Occipital lobe (tissue), 2 donors: ENCODE results near the gene ARID2. TPM values are rescaled to one million over a fixed set of nuclear protein-coding genes. Genes with fewer than 3 reads are reported as not detected.

Experiments
- DNase-seq: peaks from one replicate; lab custom pipeline; 2025; lab: John Stamatoyannopoulos, UW
- total RNA-seq: library from RNA; depleted of rRNA; stranded (reverse); fragments of >200 nt; gene quantifications from one replicate; pipeline ENCODE4 v1.2.3, GENCODE V29; 2014

ARID2 gene
- total RNA-seq, 1 donor from 2014 or later: 46.5 TPM

DNA sequence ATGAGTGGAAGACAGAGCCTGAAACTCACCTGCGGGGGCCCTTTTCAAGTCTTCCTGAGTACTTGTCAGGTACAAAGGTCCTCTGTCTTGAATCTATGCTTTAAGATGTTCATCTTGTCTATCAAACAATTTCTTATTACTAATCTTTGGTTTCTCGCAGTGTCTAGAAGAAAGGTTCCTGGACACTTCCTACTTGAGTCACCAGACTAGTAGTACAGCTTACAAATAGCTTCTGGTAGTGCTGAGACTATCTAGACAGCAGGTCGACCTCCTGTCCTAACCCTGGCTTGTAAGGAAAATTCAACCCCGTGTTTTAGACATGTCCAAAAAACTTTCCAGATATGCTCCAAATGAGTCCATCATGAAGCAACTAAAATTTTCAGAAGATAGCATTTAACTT is 11.2 kb upstream of the ARID2 start:
- no peak for DNase-seq

DNA sequence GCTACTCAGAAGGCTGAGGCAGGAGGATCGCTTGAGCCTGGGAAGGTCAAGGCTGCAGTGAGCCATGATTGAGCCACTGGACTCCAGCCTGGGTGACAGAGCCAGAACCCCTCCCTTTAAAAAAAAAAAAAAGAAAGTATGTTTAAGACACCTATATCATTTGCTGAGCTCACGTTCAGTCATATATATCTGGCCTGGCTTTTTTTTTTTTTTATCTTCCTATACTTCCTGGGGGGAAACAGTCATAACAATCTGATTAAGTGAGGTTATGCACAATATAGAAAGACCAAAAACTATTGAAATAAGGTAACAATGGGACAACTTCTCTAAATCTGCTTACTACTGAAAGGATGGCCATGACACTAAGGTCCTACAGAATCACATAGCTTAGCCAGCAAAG is 9.4 kb upstream of the ARID2 start:
- no peak for DNase-seq

- DNase-seq: no peak
Observed at GRCh38 chr12:45721369-45721768, 8.1 kb upstream of the ARID2 start.

DNA sequence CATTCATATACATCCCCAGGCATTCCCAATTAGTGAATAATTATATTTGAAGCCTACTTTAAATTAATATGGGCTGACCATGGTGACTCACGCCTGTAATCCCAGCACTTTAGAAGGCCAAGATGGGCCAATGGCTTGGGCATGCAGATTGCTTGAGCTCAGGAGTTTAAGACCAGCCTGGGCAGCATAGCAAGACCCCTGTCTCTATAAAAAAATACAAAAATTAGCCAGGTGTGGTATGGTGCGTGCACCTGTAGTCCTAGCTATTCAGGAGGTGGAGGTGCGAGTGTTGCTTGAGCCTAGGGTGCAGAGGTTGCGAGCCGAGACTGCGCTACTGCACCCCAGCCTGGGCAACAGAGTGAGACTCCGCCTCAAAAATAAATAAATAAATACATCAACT is 7.6 kb upstream of the ARID2 start:
- DNase-seq: no peak

DNA sequence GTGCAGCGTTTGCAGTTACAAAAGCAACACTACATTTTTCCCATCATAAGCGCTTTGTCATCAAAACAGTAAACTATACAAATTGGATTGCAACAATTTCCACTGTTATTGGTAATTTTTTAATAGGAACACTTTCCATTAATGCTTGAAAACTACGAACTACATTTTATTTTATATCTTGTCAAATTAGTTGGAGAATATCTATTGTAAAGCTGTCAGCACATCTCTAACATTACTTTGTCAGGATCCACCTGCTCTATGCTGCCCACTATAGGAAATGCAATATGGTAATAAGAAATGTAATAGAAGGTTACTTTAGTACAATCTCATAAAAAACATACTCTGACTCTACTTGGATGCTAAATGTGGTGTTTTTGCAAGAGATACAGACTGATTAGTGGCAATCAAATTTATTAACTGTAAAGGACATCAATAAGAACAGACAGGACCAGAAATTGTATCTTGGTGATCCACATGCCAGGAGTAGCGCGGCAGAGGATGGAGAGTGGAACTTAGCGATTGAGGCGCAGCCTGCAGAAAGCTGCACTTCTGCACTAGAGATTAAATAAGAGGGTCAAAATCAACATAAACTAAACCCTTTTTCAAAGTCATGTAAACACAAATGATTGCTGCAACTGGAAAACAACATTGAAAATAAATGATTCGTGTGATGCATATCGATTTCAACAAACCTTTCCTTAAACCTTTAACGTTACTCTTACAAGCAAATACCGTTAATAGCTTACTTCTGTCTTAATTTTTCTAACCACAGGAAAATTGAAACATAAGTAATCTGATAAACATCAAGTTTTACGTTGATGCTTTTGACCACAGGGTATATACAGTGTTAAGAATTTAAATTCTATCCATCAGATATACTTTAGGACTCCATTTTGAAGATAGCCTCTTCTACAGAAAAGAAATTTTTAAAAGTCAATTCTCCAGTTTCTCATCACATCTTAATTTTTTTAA is 3.6 kb upstream of the ARID2 start:
- DNase-seq: no peak

DNA sequence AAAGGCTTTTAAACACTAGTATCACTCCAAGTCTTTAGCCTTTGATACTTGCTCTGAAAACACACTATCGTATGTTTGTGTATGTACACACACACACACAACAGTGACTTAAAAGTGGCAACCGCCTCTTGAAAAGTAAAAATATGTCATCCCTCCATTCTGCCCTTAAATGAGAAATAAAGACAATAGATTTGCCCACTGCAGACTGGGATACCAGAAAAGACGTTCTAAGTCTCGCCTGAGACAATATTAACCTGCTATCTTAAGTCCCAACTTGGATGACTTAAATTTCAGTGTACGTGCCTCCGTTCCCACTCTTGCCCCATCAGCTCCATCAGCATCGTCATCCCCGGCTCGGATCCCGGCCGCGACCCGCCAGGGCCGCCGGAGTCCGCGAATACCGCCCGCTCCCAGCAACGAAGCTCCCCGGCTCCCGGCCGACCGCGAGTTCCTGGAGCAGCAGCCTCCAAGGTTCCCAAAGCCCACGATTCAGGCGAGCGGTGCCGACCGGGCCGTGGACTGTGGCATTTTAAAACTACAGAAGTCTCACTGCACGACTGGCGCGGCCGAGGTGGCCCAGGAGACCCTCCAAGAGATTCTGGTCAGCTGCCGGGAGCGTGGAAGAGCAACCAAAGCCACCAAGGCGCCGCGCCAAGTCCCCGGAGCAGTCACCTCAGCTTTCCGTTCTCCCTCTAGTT is 2.8 kb upstream of the ARID2 start:
- peak; percentile 58 for DNase-seq

GRCh38 chr12:45727301-45727979 is 2.1 kb upstream of the ARID2 start:
- peak; percentile 85 for DNase-seq

DNA sequence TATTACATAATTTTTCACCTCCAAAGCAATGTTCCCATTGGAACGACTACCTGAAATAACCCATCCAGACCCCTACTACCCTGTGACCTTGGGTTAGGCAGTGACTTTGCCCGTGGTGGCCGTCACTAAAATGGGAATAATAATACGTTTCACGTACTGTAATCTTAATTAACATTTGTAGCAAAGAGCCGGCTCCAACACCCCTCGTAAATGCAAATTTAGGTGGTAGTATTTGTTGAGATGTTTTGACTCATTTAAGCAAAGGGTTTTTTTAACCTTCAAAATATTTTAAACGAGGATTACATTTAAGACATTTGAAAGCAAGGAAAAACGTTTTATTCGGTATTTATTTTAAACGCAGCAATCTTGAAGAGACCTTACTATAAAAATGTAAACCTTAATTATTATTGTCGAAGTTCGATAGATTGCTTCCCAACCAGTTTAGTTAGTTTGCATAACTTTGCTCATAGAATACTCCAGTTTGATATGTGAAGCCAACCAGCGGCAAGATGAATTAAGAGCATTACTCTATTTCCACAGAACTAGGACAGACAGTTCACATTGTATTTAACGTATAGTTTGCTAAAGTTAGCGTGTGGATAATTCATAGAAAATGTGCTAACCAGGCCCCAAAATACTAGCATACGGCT is 1.4 kb upstream of the ARID2 start:
- DNase-seq: no peak

GRCh38 chr12:45728630-45729232 is 775 bp upstream of the ARID2 start:
- DNase-seq: peak; percentile 97

DNA sequence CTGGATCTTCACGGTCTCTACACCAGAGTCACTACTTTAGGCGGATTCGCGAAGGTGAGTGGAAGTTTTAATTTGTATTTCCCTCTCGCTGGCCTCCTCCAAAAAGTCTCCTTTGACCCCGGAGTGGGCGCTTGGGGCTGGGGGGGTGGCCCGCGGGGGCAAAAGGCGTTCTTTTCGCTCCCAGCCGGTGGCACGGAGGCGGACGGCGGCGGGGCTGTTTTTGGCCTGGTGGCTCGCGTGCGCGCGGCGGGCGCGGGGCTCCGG is 510 bp downstream of the ARID2 start:
- peak; percentile 49 for DNase-seq

GRCh38 chr12:45730348-45731189 is 1.1 kb downstream of the ARID2 start:
- peak; percentile 49 for DNase-seq

DNA sequence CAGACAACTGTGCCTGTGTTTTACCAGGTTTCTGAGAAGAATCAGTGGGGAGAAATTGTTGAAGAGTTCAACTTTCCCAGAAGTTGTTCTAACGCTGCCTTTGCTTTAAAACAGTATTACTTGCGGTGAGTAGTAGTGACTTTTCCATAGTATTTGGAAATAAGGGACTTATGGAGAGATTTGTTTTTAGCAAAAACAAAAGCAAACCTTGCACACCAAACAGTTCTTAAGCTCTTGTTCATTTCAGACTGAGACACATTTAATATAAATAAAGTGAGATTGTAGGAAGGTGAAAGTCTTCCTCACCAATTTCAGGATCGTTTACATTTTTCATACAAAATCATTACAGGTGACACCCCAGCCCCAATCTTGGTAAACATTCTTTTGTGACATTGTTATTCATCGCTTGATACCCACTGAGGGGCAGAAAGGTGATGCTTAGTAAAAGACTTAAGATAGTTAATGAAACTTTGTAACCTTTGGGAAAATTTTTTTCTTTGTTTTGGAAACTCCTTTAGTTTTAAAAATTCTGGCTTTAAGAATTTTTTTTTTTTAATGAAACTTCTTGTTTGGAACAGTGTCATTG is 1.8 kb downstream of the ARID2 start:
- DNase-seq: no peak

- DNase-seq: no peak
Observed at GRCh38 chr12:45732250-45732649, 2.7 kb downstream of the ARID2 start.

GRCh38 chr12:45732936-45733335 is 3.4 kb downstream of the ARID2 start:
- DNase-seq: no peak

DNA sequence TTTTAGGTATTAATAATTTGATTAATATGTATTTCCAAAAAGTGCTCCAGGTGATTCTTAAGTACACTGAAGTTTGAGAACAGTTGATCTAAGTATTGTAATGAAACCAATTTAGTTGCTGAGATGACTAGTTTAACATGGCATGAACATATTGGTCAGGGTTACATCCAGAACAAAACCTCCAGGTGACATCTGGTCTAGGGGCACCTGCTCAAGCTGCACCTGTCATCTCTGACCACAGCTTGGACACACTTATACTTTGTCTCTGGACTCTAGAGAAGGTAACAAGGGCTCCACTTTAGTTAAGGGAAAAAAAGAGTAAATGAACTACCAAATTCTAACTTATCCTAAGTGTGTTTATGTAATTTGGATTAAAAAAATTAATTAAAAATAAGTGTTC is 8.1 kb downstream of the ARID2 start:
- DNase-seq: no peak

- DNase-seq: no peak
Observed at GRCh38 chr12:45742590-45742989, 13.1 kb downstream of the ARID2 start.

DNA sequence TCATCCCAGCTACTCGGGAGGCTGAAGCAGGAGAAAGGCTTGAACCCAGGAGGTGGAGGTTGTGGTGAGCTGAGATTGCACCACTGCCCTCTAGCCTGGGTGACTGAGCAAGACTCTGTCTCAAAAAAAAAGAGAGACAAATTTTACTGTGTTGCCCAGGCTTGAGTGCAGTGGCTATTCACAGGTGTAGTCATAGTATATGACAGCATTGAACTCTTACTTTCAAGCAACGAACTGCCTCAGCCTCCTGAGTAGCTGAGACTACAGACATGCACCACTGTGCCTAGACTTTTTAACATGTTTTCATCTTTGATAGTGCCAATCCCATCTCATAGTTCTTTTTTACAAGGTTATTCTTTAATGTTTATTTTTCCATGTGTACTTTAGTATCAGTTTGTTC is 13.7 kb downstream of the ARID2 start:
- no peak for DNase-seq

GRCh38 chr12:45745861-45746277 is 16.4 kb downstream of the ARID2 start:
- no peak for DNase-seq

DNA sequence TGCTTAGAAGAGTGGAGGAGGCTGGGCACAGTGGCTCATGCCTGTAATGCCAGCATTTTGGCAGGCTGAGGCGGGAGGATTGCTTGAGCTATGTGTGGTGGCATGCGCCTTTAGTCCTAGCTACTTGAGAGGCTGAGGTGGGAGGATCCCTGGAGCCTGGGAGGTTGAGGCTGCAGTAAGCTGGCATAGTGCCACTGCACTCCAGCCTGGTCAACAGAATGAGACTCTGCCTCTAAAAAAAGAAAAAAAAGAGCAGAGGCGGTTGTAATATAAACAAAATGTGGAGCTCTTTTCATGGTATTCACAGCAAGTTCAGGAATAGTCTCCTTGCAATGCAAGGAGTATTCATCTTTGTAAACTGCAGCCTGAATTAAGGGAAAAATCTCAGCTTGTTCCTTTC is 27.2 kb downstream of the ARID2 start:
- DNase-seq: no peak

DNA sequence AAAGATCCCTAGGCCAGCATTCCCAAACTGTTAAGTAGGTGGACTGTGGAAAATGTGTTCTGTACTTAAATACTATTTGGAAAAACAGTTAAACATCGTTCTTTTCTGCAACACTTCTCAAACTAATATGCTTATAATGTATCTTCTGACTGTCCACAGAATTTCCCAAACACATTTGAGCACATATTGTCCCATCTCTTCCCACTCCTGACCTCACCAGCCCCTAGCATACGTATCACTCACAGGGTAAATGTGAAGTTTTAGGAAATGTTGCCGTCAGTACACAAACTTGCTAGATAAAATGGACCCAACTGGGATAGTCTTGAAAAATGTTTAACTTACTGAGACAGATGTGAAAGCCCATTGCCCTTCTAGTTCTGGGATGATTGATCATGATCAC is 27.7 kb downstream of the ARID2 start:
- DNase-seq: no peak
